ENCODE data around the gene PARP3. TPM values are rescaled to one million over a fixed set of nuclear protein-coding genes. Genes with fewer than 3 reads are reported as not detected.

The PARP3 gene
- total and polyA plus RNA-seq, 10 donors, result 8.2 to 34.2 (median 24.7) TPM

GRCh38 chr3:51935886-51936755 lies 6.0 kb upstream of the PARP3 start:
- Histone ChIP-seq H3K4me1 (peaks cover 4 to 20% (median 14%) of the 10 kb centered on the region in 6 donors), H3K27me3 (replicated peaks in 1 of 7) (no peaks in the 10 kb centered on the region), H3K36me3 (peaks cover 5 to 83% (median 67%) of the 10 kb centered on the region in 6 donors), H3K9me3 (no peaks in the 10 kb centered on the region), H3K27ac (no peak overlapping the region), H3K4me3 (no peak overlapping the region)
- WGBS, 5 donors, result 96 to 98% (median 98%) methylated on average over 25 of the region's 25 CpGs
- peak; percentile 63 for DNase-seq
- no peak for TF ChIP-seq POLR2AphosphoS5 (IDR thresholded peaks at IDR 0.05)
- no peak for TF ChIP-seq POLR2A (IDR thresholded peaks at IDR 0.05)
- TF ChIP-seq, protein P1, sequence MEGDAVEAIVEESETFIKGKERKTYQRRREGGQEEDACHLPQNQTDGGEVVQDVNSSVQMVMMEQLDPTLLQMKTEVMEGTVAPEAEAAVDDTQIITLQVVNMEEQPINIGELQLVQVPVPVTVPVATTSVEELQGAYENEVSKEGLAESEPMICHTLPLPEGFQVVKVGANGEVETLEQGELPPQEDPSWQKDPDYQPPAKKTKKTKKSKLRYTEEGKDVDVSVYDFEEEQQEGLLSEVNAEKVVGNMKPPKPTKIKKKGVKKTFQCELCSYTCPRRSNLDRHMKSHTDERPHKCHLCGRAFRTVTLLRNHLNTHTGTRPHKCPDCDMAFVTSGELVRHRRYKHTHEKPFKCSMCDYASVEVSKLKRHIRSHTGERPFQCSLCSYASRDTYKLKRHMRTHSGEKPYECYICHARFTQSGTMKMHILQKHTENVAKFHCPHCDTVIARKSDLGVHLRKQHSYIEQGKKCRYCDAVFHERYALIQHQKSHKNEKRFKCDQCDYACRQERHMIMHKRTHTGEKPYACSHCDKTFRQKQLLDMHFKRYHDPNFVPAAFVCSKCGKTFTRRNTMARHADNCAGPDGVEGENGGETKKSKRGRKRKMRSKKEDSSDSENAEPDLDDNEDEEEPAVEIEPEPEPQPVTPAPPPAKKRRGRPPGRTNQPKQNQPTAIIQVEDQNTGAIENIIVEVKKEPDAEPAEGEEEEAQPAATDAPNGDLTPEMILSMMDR (IDR thresholded peaks at IDR 0.05 in 8 of 11, conservative IDR thresholded peaks at IDR 0.05 in 3 of 11), result no peak
- intact Hi-C loops (cut with DNase I; ENCODE audit: low total_unique reads), result no loop called here

DNA sequence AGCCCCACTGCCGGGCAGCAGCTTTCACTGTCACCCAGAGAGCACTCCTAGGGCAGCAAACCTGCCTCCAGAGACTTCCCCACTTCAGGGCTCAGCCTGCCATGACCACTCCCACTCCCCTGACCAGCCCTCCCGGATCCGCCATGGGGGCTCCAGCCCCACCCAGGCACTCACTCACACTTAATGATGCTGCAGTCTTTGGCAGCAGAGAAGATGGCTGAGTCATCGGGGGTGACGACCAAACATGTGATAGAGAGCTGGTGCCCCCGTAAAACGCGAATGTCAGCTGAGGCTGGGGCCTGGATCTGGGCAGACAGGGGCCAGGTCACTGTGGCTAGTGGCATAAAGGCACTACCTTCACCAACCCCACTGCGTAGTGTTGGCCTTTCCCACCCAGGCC lies 5.1 kb upstream of the PARP3 start:
- peak; percentile 67 for DNase-seq
- 90 to 95% (median 92%) methylated on average over 8 to 9 of the region's 9 CpGs for WGBS, 5 donors
- Histone ChIP-seq H3K27me3 (replicated peaks in 1 of 7) (no peaks in the 10 kb centered on the region), H3K27ac (no peak overlapping the region), H3K9me3 (no peaks in the 10 kb centered on the region), H3K4me3 (no peak overlapping the region), H3K4me1 (peaks cover 6 to 26% (median 18%) of the 10 kb centered on the region in 6 donors), H3K36me3 (peaks cover 5 to 74% (median 66%) of the 10 kb centered on the region in 6 donors)
- intact Hi-C loops (cut with DNase I; ENCODE audit: low total_unique reads), result no loop called here
- no peak for TF ChIP-seq POLR2A (IDR thresholded peaks at IDR 0.05)
- TF ChIP-seq, protein P1 (IDR thresholded peaks at IDR 0.05 in 8 of 11, conservative IDR thresholded peaks at IDR 0.05 in 3 of 11), result no peak
- TF ChIP-seq POLR2AphosphoS5 (IDR thresholded peaks at IDR 0.05), result no peak

- Histone ChIP-seq H3K4me3 (no peak overlapping the region), H3K4me1 (peaks cover 9 to 34% (median 25%) of the 10 kb centered on the region in 6 donors), H3K36me3 (peaks cover 5 to 66% (median 60%) of the 10 kb centered on the region in 6 donors), H3K27me3 (replicated peaks in 1 of 7) (no peaks in the 10 kb centered on the region), H3K9me3 (no peaks in the 10 kb centered on the region), H3K27ac (no peak overlapping the region)
- 85 to 90% (median 88%) methylated on average over 11 to 13 of the region's 13 CpGs for WGBS, 5 donors
- intact Hi-C loops (cut with DNase I; ENCODE audit: low total_unique reads), result no loop called here
- peak; percentile 69 for DNase-seq
- TF ChIP-seq POLR2A (IDR thresholded peaks at IDR 0.05) (no peak), POLR2AphosphoS5 (IDR thresholded peaks at IDR 0.05) (no peak)
- TF ChIP-seq, protein P1 (IDR thresholded peaks at IDR 0.05 in 8 of 11, conservative IDR thresholded peaks at IDR 0.05 in 3 of 11), result no peak
These were observed 4.3 kb upstream of the PARP3 start for GRCh38 chr3:51937611-51938450.
